Retinal pigment epithelial cell (primary cell): ENCODE data around the gene ABCC12.

Experiments used
- DNase-seq: peaks from one replicate; pipeline ENCODE4 v3.0.0-alpha.2; 2010; ENCODE audit warnings: low read depth
- H3K4me3 ChIP-seq: 2 replicates; pipeline ENCODE4 v1.5.1; 2011; ENCODE audit warnings: mild to moderate bottlenecking, low read length, control low read depth, moderate library complexity
- TF ChIP-seq, protein P1 (sequence below): conservative IDR thresholded peaks from 2 replicates; pipeline ENCODE4 v1.5.1; 2011; ENCODE audit warnings: low read depth, low read length, control low read depth, inconsistent platforms

ABCC12 gene

DNA sequence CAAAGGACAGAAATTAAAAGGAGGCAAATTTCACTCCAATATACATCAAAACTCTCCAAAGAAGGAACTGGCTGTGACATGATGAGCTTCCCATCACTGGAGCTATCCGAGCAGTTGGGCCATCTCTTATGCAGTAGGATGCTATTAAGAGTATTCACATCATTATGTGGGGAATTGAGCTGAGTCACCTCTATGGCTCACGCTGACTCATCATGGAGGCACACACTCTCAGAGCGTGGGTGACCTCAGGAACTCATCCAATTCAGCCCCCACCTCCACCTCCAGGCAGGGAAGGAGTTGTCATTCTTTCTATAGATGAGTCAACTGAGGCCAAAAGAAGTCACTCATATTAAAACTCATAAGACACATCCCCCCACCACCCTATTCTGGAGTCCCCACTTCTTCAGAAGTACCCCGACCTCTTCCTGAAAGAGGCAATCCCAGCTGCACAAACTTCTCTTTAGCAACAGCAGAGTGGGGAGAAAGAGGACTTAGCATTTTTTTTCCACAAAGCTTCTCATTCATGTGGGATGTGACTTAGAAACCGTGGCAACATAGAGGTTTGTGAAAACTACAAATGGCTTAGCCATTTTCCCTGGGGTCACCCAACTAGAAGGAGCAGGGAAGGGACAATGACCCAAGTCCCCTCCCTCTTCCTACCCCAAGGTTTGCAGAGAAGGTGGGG lies 32.5 kb downstream of the ABCC12 start:
- DNase-seq, result peak; percentile 82
- no peak overlapping the region for H3K4me3 ChIP-seq
- TF ChIP-seq, protein P1, sequence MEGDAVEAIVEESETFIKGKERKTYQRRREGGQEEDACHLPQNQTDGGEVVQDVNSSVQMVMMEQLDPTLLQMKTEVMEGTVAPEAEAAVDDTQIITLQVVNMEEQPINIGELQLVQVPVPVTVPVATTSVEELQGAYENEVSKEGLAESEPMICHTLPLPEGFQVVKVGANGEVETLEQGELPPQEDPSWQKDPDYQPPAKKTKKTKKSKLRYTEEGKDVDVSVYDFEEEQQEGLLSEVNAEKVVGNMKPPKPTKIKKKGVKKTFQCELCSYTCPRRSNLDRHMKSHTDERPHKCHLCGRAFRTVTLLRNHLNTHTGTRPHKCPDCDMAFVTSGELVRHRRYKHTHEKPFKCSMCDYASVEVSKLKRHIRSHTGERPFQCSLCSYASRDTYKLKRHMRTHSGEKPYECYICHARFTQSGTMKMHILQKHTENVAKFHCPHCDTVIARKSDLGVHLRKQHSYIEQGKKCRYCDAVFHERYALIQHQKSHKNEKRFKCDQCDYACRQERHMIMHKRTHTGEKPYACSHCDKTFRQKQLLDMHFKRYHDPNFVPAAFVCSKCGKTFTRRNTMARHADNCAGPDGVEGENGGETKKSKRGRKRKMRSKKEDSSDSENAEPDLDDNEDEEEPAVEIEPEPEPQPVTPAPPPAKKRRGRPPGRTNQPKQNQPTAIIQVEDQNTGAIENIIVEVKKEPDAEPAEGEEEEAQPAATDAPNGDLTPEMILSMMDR, result no peak

DNA sequence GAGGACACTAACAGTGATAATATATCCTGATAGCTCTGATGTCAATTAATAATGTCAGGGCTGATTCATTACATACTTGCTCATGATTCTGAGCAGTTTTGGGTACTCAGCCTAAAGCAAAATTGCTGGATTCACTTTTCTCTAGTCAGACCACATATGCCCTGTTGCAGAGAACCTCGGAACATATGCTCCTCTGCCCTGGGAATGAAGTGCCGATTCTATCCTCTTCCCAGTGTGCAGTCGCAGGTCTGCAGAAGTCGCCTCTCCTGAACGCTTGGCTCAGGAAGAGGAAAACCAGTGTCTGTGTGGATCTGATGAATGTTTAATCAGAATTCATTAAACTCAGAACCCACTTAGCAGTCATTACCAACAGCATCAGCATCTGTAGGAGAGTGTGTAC lies 34.5 kb downstream of the ABCC12 start:
- no peak for DNase-seq
- no peak overlapping the region for H3K4me3 ChIP-seq
- TF ChIP-seq, protein P1, result no peak

DNA sequence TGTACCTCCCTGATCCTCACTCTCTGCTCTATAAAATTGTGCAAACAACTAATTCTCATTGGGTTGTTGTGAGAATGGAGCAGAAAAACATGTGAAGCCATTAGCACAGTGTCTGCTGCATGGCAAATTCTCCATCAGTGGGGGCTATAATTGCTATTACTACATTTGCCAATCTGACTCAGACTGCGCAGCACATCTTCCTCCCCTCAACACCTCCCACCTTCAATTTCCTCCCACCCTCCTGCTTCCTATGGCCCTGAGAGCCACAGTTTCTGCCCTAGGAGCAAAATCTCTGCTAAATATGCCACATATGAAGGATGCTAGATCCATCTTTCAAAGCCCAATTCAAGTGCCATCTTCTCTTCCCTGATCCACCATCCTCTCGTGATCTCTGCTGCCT lies 37.0 kb downstream of the ABCC12 start:
- TF ChIP-seq, protein P1, result no peak
- no peak overlapping the region for H3K4me3 ChIP-seq
- DNase-seq, result no peak

DNA sequence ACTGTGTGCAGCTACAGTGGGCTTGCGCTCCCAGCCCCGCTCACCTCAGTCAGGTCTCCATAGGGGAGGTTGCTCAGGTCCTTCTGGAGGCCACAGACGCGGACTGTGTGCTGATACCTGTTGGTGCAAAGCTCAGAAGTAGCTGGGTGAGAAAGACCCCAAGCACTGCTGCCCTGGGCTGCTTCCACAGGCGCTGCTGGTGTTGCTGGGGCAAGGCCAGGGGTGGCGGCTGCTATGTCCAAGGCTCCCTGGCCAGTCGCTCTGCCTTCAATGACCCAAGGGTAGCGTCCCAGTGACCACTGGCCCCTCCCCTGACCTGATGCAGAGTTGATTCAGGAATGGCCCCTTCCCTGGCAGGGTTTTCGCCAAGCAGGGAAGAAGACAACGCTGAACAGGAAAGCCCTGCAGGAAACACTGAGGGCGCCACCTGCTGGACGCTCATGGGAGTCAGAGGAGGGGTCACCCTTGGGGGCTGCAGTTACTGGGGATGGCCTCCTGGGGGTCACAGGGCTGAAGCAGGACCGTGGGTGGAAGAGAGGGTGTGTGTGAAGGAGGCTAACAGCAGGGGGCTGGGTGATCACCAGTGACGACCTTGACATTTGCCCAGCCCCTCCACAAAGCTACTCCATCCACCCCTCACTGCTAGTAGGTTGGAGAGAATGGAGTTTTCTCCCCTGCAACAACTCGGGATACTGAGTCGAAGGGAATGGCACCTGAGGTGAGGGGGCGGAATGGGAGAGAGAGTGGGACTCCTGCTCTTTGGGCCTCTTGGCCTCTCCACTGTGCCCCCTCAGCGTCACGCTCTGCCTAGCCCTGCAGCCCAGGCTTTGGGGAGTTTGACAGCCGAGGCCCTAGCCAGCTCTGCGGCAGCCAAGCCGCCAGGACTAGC lies 38.3 kb downstream of the ABCC12 start:
- H3K4me3 ChIP-seq, result no peak overlapping the region
- DNase-seq, result no peak
- TF ChIP-seq, protein P1, result peak; percentile 96

DNA sequence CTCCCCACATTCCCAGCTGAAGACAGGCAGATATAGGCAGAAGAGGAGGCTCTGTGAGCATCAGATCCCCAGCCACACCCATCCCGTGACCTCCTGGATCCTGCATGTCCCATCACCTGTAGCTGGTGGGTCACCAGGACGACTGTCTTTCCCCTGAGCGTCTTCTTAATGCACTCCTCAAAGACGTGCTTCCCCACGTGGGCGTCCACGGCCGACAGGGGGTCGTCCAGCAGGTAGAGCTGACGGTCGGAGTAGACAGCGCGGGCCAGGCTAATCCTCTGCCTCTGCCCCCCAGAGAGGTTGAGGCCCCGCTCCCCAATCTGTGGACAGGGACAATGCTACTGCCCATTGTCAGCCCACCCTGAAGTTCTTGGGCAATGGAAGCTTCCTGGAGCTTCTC lies 40.5 kb downstream of the ABCC12 start:
- no peak for DNase-seq
- no peak overlapping the region for H3K4me3 ChIP-seq
- TF ChIP-seq, protein P1, result no peak

DNA sequence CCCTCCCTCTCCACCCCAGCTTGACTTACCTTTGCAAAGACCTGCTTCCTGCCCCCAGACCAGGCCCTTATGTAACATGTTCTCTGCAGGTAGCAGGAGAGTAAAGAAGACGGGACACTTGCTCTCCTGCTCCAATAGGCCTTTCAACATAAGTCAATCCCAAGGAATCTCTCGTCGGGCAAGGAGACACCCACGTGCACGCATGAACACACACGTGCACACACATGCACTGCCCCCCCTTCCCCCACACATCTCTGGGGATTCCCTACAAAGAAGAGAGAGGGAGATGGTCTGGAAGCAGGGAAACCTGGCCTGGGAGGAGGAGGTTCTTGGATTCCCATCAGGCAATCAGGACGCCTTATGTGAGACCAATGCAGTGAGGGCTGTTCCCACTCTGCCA lies 41.4 kb downstream of the ABCC12 start:
- H3K4me3 ChIP-seq, result no peak overlapping the region
- no peak for DNase-seq
- TF ChIP-seq, protein P1, result no peak
